HepG2 (cell line): ENCODE data around the gene APLF. TPM values are rescaled to one million over a fixed set of nuclear protein-coding genes. Genes with fewer than 3 reads are reported as not detected.

Experiments used
- ATAC-seq: fragments of 200-7000 bp; cut with Tn5 transposase; 3 replicates; pipeline ENCODE4 v1.9.1; 2020; ENCODE audit warnings: mild to moderate bottlenecking, moderate library complexity
- BruUV-seq: library from RNA; stranded (reverse); fragments of 400-500 nt; replicated peaks from 2 replicates; lab custom pipeline; 2021; lab: Mats Ljungman, UMichigan
- CTCF ChIA-PET: fragments of 300-600 bp; formaldehyde crosslinking; extraction: SDS; loops from one replicate; lab custom pipeline; 2021; ENCODE audit warnings: low total read pairs, inconsistent platforms, low intra/inter-chr PET ratio; lab: Yijun Ruan, JAX
- POLR2A ChIA-PET: fragments of 350-600 bp; sonication (Branson Sonifier 250); formaldehyde crosslinking; loops from one replicate; lab custom pipeline; 2020; ENCODE audit warnings: antibody characterized with exemption, inconsistent platforms; lab: Yijun Ruan, JAX
- DNase-seq: peaks from one replicate; pipeline ENCODE4 v3.0.0-alpha.2; 2015; ENCODE audit warnings: low spot score
- FAIRE-seq: peaks from 3 replicates; lab custom pipeline; 2011; peaks lifted over from hg19 to GRCh38; lab: Jason Lieb, UNC
- H2AFZ ChIP-seq: one replicate; pipeline ENCODE4 v1.6.1; 2011; ENCODE audit warnings: low read length, inconsistent platforms
- H3K27ac ChIP-seq: fragments of 300-600 bp; 3 replicates; pipeline ENCODE4 v1.8.0; 2011; ENCODE audit warnings: mixed run types, mild to moderate bottlenecking, mixed read lengths, low read length, inconsistent platforms; ENCODE audit not compliant: insufficient read depth; ENCODE audit errors: extremely low read length
- H3K27me3 ChIP-seq, 2 experiments: fragments of 200-600 bp in 1 of 2; 2 replicates in 1 of 2; 3 replicates in 1 of 2; pipeline versions ENCODE4 v1.6.0 to v1.8.0; 2011; ENCODE audit warnings: low read length in 2 of 2, mild to moderate bottlenecking in 2 of 2, moderate library complexity in 2 of 2, inconsistent platforms in 1 of 2; ENCODE audit not compliant: insufficient read depth in 2 of 2, control insufficient read depth in 1 of 2
- H3K36me3 ChIP-seq, 2 experiments: fragments of 200-600 bp in 1 of 2; replicated peaks in 1 of 2; 2 replicates in 1 of 2; 3 replicates in 1 of 2; pipeline versions ENCODE4 v1.5.1 to v1.8.0; 2011; ENCODE audit warnings: low read length in 2 of 2, inconsistent platforms in 1 of 2; ENCODE audit not compliant: insufficient read depth in 2 of 2, control insufficient read depth in 1 of 2
- H3K4me1 ChIP-seq: 2 replicates; pipeline ENCODE4 v1.5.1; 2012; ENCODE audit warnings: low read length, inconsistent platforms; ENCODE audit not compliant: insufficient read depth
- H3K4me2 ChIP-seq: 2 replicates; pipeline ENCODE4 v1.6.0; 2011; ENCODE audit warnings: low read depth, low read length, inconsistent platforms
- H3K4me3 ChIP-seq, 3 experiments: fragments of 200-600 bp in 1 of 3; sonication (generic), shearing (Covaris generic) in 1 of 3; replicated peaks in 1 of 3; 2 replicates each; pipeline ENCODE4 v1.5.1; 2011 to 2016; ENCODE audit warnings: low read length in 3 of 3, inconsistent platforms in 2 of 3, low read depth in 2 of 3, mild to moderate bottlenecking in 2 of 3, control low read depth in 1 of 3, mixed read lengths in 1 of 3; ENCODE audit not compliant: insufficient read depth in 1 of 3
- H3K79me2 ChIP-seq: one replicate; pipeline ENCODE4 v1.6.1; 2011; ENCODE audit warnings: low read length, inconsistent platforms; ENCODE audit not compliant: insufficient read depth
- H3K9ac ChIP-seq: 2 replicates; pipeline ENCODE4 v1.6.0; 2011; ENCODE audit warnings: mild to moderate bottlenecking, low read depth, low read length, inconsistent platforms; ENCODE audit not compliant: insufficient read depth
- H3K9me3 ChIP-seq: 2 replicates; pipeline ENCODE4 v1.5.1; 2012; ENCODE audit warnings: mild to moderate bottlenecking, low read length
- H4K20me1 ChIP-seq: 2 replicates; pipeline ENCODE4 v1.6.0; 2011; ENCODE audit warnings: inconsistent platforms, mild to moderate bottlenecking, low read length, moderate library complexity; ENCODE audit not compliant: insufficient read depth
- CEBPB ChIP-seq: IDR thresholded peaks from 2 replicates; pipeline ENCODE4 v1.6.1; 2011; ENCODE audit warnings: low read depth, low read length, improper control_type of control experiment, borderline replicate concordance
- DDIT3 ChIP-seq: sonication (generic); formaldehyde crosslinking; IDR thresholded peaks from 2 replicates; pipeline ENCODE4 v1.4.0; 2020; ENCODE audit warnings: mild to moderate bottlenecking, missing genetic modification reagents
- FOXA1 ChIP-seq, 2 experiments: fragments of 450-650 bp in 1 of 2; sonication (generic) in 1 of 2; formaldehyde crosslinking in 1 of 2; IDR thresholded peaks; 2 replicates each; pipeline versions ENCODE4 v1.4.0 to v1.6.1; 2016 to 2020; ENCODE audit warnings: missing genetic modification reagents in 1 of 2
- JUNB ChIP-seq: sonication (generic); formaldehyde crosslinking; IDR thresholded peaks from 2 replicates; pipeline ENCODE4 v1.8.0; 2022; ENCODE audit warnings: missing genetic modification reagents, mild to moderate bottlenecking, borderline replicate concordance
- ZBTB1 ChIP-seq: sonication (generic); formaldehyde crosslinking; IDR thresholded peaks from 2 replicates; pipeline ENCODE4 v1.4.0; 2020; ENCODE audit warnings: missing genetic modification reagents, borderline replicate concordance
- WGBS: methylation state at CpG from one replicate; pipeline ENCODE4 v1.1.6; 2017; ENCODE audit warnings: low lambda C conversion rate; 5-methylcytosine and 5-hydroxymethylcytosine counted together
- in situ Hi-C: cut with HindIII; loops from 2 replicates; pipeline ENCODE4 v1.10.0; 2017; ENCODE audit warnings: low pct_unique_long_range_greater_than_20kb; ENCODE audit not compliant: extremely low pct_ligation_motif_present
- intact Hi-C: fragments of 100-400 bp; cut with micrococcal nuclease; formaldehyde crosslinking; loops from one replicate; pipeline ENCODE4 v1.10.0; 2022; ENCODE audit not compliant: unreplicated experiment
- polyA plus RNA-seq, 8 experiments: library from polyadenylated mRNA; depleted of rRNA in 3 of 8; stranded (reverse) in 7 of 8; unstranded in 1 of 8; fragments of >200 nt; fragmentation: Illumina TruSeq in 4 of 8; extraction: Trizol in 4 of 8; gene quantifications; 2 replicates each; pipeline versions ENCODE4 v1.2.1 to v1.2.3, GENCODE V29; 2011 to 2016; ENCODE audit warnings: low read depth in 4 of 8, missing spikeins in 1 of 8, mixed read lengths in 1 of 8; ENCODE audit not compliant: insufficient read depth in 1 of 8
- total RNA-seq, 5 experiments: library from RNA; depleted of rRNA; stranded (reverse); fragments of >200 nt; fragmentation: Illumina TruSeq; extraction: Trizol; gene quantifications; 2 replicates each; pipeline ENCODE4 v1.2.3, GENCODE V29; 2016; ENCODE audit warnings: low read depth in 1 of 5

Gene APLF
- total and polyA plus RNA-seq, 2 of the 13 experiments (the other 11 are each of a cell fraction or from before 2014, with no cell fraction given), result 0.45 to 2.2 TPM

DNA sequence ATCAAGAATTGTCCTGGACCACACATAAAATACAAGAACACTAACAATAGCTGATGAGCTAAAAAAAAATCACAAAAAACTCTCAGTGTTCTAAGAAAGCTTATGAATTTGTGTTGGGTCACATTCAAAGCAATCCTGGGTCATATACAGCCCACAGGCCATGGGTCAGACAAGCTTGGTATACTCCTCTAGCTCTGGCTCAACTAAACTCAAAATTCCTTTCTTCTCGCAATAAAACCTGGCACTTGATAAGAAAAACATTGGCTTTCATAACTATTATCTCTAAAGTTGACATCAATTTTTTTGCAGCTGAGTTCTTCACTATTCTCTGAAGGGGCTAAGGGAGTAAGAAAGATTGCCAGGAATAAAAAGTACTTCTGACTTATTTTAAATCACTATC is 38.6 kb upstream of the APLF start:
- WGBS, result 22% methylated on average over 1 of the region's 1 CpG
- Histone ChIP-seq H3K4me2 (no peak overlapping the region), H4K20me1 (no peaks in the 10 kb centered on the region), H3K4me3 (no peak overlapping the region), H3K27me3 (no peaks in the 10 kb centered on the region; a peak in 1 of 5 replicates), H2AFZ (no peak overlapping the region), H3K9ac (no peak overlapping the region), H3K27ac (no peak overlapping the region), H3K4me1 (no peaks in the 10 kb centered on the region), H3K36me3 (no peaks in the 10 kb centered on the region), H3K9me3 (no peaks in the 10 kb centered on the region), H3K79me2 (no peaks in the 10 kb centered on the region)
- in situ Hi-C loops, result no loop called here
- TF ChIP-seq DDIT3 (CRISPR knock-in tag) (no peak), JUNB (no peak), ZBTB1 (no peak)
- DNase-seq (no peak), ATAC-seq (no peak), FAIRE-seq (no peak)
- ChIA-PET POLR2A (no interaction called here), CTCF (no interaction called here)
- no TSS peak for BruUV-seq
- intact Hi-C loops, result no loop called here

DNA sequence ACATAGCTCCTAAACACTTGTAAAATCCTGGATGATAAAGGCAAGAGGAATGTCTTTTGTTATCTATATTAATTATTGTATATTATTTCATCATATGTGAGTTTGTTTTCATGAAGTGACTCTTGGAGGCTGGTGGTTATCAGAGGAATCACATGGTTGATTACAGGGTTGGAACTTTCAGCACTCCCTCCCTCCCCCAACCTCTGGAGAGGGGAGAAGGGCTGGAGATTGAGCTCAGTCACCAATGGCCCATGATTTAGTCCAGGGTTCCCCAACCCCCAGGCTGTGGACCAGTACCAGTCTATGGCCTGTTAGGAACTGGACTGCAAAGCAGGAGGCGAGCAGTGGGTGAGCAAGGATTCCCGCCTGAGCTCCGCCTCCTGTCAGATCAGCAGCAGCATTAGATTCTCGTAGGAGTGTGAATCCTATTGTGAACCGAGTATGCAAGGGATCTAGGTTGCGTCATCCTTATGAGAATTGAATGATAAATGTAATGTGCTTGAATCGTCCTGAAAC is 38.0 kb upstream of the APLF start:
- ATAC-seq (no peak), FAIRE-seq (no peak), DNase-seq (no peak)
- H3K27ac ChIP-seq, result no peak overlapping the region
- H3K79me2 ChIP-seq, result no peaks in the 10 kb centered on the region
- WGBS, result 20% methylated on average over 7 of the region's 7 CpGs
- no peaks in the 10 kb centered on the region for H3K36me3 ChIP-seq
- no TSS peak for BruUV-seq
- ChIA-PET POLR2A (no interaction called here), CTCF (no interaction called here)
- no peak overlapping the region for H3K9ac ChIP-seq
- in situ Hi-C loops, result no loop called here
- H2AFZ ChIP-seq, result no peak overlapping the region
- H3K4me3 ChIP-seq, result no peak overlapping the region
- H4K20me1 ChIP-seq, result no peaks in the 10 kb centered on the region
- H3K4me2 ChIP-seq, result no peak overlapping the region
- TF ChIP-seq FOXA1 (IDR thresholded peaks at IDR 0.05) (no peak), FOXA1 (CRISPR knock-in tag; IDR thresholded peaks at IDR 0.05) (no peak), CEBPB (peak; percentile 41; the same call in 1 of the 2 replicates)
- no peaks in the 10 kb centered on the region; a peak in 1 of 5 replicates for H3K27me3 ChIP-seq
- intact Hi-C loops, result no loop called here
- no peaks in the 10 kb centered on the region for H3K9me3 ChIP-seq
- H3K4me1 ChIP-seq, result no peaks in the 10 kb centered on the region
